NT2/D1 (cell line): Measurements from ENCODE around the gene TSPEAR.
"Not testable (repeated sequence)": the region's sequence is repeated elsewhere in the genome, so short reads cannot be mapped to it uniquely, and the experiment has no call there.

Source experiments
- DNase-seq: peaks from one replicate; pipeline ENCODE4 v3.0.0-alpha.2; 2011; ENCODE audit warnings: low read depth, low spot score
- H3K27me3 ChIP-seq: 2 replicates; pipeline ENCODE4 v1.6.0; 2011; ENCODE audit warnings: mild to moderate bottlenecking; ENCODE audit not compliant: insufficient read length, insufficient read depth
- H3K36me3 ChIP-seq: 2 replicates; pipeline ENCODE4 v1.6.1; 2011; ENCODE audit warnings: mild to moderate bottlenecking, low read length, mixed read lengths; ENCODE audit not compliant: insufficient read depth, insufficient read length
- H3K4me1 ChIP-seq: 2 replicates; pipeline ENCODE4 v1.5.1; 2011; ENCODE audit not compliant: insufficient read depth, insufficient read length
- H3K4me3 ChIP-seq: 2 replicates; pipeline ENCODE4 v1.5.1; 2011; ENCODE audit warnings: low read depth; ENCODE audit not compliant: insufficient read length
- H3K9ac ChIP-seq: 2 replicates; pipeline ENCODE4 v1.6.0; 2011; ENCODE audit warnings: low read depth; ENCODE audit not compliant: insufficient read length
- H3K9me3 ChIP-seq: 2 replicates; pipeline ENCODE4 v1.5.1; 2011; ENCODE audit warnings: mild to moderate bottlenecking, low read length; ENCODE audit not compliant: insufficient read depth
- SUZ12 ChIP-seq: IDR thresholded peaks from 2 replicates; pipeline ENCODE4 v1.6.1; 2011; ENCODE audit not compliant: insufficient read length, insufficient read depth; ENCODE audit errors: extremely low read depth
- YY1 ChIP-seq: IDR thresholded peaks from 2 replicates; pipeline ENCODE4 v1.6.1; 2011; ENCODE audit not compliant: insufficient read length, insufficient read depth
- ZNF274 ChIP-seq: IDR thresholded peaks from 2 replicates; pipeline ENCODE4 v1.6.1; 2011; ENCODE audit warnings: mild to moderate bottlenecking, low read depth, low read length

Gene TSPEAR

DNA sequence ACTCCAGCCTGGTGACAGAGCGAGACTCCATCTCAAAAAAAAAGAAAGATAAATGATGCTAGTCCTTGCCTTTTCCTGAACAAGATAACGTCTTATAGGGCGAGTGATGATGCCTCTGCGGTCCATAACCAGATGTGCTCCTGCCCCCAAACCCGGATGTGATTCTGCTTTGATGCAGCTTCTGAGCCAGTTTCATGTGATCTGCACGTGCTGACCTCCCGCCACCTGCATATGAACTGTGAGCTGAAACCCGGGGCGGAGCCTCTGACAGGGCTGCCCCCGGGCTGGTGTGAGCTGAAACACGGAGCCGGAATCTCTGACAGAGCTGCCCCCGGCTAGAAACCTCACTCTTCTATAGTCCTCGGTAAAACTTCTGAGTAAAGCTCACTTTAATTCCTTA is 58.2 kb downstream of the TSPEAR start:
- H3K9me3 ChIP-seq, result peaks cover 8% of the 10 kb centered on the region; the same call in 1 of the 2 replicates
- H3K4me1 ChIP-seq, result peaks cover 5% of the 10 kb centered on the region
- DNase-seq, result peak; percentile 5
- no peak overlapping the region for H3K9ac ChIP-seq
- H3K27me3 ChIP-seq, result no peaks in the 10 kb centered on the region
- no peak overlapping the region for H3K4me3 ChIP-seq
- TF ChIP-seq ZNF274 (no peak), YY1 (no peak), SUZ12 (no peak)
- H3K36me3 ChIP-seq, result no peaks in the 10 kb centered on the region

DNA sequence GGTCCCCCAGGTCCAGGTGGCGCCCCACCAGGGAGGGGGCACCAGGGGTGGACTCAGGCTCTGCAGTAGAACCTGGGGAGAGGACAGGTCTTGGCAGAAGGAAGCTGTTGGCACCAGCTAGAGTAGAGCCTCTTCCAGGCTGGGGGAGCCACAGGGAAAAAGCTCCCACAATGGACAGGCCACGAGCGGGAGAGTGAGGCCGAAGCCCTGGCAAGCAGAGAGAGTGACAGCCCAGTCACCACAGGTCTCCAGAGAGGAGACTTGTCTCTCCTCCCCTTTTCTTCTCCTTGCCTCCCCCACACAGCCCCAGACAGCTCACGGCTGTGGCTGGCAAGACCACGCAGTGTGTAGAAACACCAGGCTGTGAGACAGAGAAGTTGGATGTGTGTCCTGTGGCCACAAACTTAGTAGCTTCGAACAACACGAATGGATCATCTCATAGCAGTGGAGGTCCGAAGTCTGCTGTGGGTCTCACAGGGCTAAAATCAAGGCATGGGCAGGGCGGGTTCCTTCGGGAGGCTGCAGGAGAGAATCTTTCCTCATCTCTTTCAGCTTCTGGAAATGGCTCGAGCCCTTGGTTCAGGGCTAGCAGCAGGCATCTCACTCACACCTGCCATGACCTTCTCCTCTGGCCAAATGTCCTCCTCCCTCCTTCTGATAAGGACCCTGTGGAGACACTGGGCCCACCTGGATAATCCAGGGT is 60.2 kb downstream of the TSPEAR start:
- no peaks in the 10 kb centered on the region; the same call in 1 of the 2 replicates for H3K9me3 ChIP-seq

DNA sequence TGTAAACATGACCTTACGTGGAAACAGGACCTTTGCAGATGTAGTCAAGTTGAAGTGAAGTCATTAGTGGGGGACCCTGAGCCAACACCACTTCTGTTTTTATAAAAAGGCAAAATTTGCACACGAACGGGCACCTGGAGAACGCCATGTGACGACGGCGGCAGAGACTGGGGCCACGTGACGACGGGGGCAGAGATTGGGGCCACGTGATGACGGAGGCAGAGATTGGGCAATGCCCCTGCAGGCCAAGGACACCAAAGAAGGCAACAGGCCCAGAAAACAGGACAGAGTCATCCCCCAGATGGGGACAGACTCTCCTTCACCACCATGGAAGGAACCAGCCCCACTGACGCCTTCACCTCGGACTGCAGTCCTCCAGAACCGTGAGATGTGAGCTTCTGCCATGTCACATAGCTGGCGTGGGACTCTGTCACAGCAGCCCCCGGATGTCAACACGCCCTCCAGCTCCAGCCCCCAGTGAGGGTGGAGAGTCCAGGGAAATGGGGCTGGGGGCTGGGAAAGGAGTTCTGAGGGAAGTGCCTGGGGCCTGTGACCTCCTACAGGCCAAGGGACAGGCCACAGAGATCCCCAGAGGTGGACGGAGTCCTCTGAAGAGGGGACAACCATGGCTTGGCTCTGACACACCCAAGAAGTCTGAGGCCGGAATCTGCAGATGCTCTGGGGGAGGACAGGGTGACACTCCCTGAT is 61.0 kb downstream of the TSPEAR start:
- H3K27me3 ChIP-seq, result no peaks in the 10 kb centered on the region
- no peak for TF ChIP-seq SUZ12
- TF ChIP-seq YY1, result no peak
- no peak for TF ChIP-seq ZNF274
- no peak for DNase-seq
- no peaks in the 10 kb centered on the region for H3K9me3 ChIP-seq
- H3K4me1 ChIP-seq, result peaks cover 10% of the 10 kb centered on the region
- H3K9ac ChIP-seq, result no peak overlapping the region
- H3K36me3 ChIP-seq, result no peaks in the 10 kb centered on the region
- no peak overlapping the region for H3K4me3 ChIP-seq

More for the DNA sequence above, 60.2 kb downstream of the TSPEAR start:
- TF ChIP-seq YY1 (no peak), ZNF274 (no peak), SUZ12 (no peak)
- H3K4me3 ChIP-seq, result no peak overlapping the region
- no peak for DNase-seq
- peaks cover 10% of the 10 kb centered on the region for H3K4me1 ChIP-seq
- no peak overlapping the region for H3K9ac ChIP-seq
- no peaks in the 10 kb centered on the region for H3K27me3 ChIP-seq
- no peaks in the 10 kb centered on the region for H3K36me3 ChIP-seq

DNA sequence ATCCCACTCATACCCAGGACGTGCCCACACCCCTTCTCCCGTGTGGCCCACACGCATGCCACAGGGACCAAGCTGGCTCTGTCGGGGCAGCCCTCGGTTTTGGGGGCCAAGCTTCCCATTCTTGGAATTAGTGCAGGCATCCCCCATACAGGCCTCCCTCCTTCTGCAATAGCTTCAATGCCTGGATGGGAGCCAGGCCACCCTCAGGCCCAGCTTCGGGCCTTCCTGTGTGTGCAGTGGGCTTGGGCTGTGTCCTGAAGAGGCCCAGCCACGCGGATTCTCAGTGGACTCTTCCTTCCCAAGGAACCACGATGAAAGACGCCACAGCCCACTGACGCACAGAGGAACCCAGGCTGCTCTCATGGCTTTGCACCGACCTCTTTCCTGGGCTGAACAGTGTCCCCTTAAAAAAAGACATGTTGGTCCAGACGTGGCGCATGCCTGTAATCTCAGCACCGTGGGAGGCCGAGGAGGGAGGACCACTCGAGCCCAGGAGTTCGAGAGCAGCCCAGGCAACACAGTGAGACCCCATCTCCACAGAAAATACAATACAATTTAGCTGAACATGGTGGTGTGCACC is 61.8 kb downstream of the TSPEAR start:
- Histone ChIP-seq H3K36me3 (no peaks in the 10 kb centered on the region), H3K9me3 (peaks cover 7% of the 10 kb centered on the region), H3K9ac (no peak overlapping the region), H3K4me3 (no peak overlapping the region), H3K27me3 (no peaks in the 10 kb centered on the region), H3K4me1 (peaks cover 10% of the 10 kb centered on the region)
- TF ChIP-seq YY1 (no peak), ZNF274 (no peak), SUZ12 (no peak)
- no peak for DNase-seq

DNA sequence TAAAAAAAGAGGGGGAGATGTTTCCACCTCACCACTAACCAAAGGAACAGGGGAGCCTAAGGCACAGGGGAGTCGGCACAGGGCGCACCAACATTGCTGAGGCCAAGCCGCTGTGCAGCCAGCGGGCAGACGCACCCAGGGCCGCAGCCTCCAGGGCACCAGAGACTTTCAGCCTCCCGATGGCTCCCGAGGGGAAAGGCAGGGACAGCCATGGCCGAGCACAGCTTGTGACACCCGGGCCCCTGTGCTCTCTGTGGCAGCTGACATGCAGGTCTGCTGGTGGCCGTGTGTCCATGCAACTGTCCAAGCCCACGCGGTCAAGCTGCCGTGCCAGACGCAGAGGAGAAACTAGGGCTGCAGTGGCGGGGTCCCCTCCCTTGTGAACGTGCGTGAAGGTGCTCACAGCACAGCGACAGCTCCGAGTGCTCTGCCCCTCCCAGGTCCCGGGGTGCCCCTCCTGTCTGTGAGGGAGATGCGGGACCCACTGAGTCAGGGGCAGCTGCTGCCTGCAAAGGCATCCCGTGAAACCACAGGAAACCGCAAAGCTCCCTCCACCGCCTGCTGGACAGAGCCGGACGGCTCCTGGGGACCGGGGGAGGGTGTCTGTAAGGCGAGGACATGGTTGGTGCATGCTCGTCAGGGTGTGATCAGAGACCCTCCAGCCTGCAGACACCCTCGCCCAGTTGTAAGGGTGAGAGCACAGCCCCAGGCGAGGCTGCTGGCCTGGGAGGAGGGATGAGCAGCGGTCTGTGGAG is 62.6 kb downstream of the TSPEAR start:
- no peaks in the 10 kb centered on the region for H3K36me3 ChIP-seq
- TF ChIP-seq SUZ12, result no peak
- no peak for TF ChIP-seq YY1
- no peak for TF ChIP-seq ZNF274
- H3K27me3 ChIP-seq, result no peaks in the 10 kb centered on the region
- no peak for DNase-seq
- H3K4me3 ChIP-seq, result no peak overlapping the region
- H3K4me1 ChIP-seq, result peaks cover 10% of the 10 kb centered on the region
- peak overlapping the region; percentile 6 for H3K9ac ChIP-seq
- peaks cover 16% of the 10 kb centered on the region for H3K9me3 ChIP-seq

DNA sequence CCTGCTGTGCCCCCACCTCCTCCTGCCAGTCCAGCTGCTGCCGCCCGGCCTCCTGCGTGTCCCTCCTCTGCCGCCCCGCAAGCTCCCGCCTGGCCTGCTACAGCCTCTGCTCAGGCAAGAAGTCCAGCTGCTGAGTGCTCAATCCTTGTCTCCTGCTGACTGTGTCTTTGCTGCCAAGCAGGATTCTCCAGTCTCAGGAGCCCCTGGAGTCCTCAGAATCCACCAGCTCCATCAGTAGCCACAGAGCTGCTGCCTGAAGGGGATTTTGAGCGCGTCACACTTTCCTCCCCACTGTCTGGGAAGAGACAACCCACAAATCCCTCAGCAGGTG is 64.2 kb downstream of the TSPEAR start:
- Histone ChIP-seq H3K36me3 (no peaks in the 10 kb centered on the region), H3K27me3 (no peaks in the 10 kb centered on the region), H3K4me3 (no peak overlapping the region), H3K4me1 (peaks cover 10% of the 10 kb centered on the region), H3K9ac (no peak overlapping the region), H3K9me3 (peaks cover 17% of the 10 kb centered on the region)
- no peak for TF ChIP-seq SUZ12
- no peak for TF ChIP-seq ZNF274
- TF ChIP-seq YY1, result no peak
- DNase-seq, result no peak

DNA sequence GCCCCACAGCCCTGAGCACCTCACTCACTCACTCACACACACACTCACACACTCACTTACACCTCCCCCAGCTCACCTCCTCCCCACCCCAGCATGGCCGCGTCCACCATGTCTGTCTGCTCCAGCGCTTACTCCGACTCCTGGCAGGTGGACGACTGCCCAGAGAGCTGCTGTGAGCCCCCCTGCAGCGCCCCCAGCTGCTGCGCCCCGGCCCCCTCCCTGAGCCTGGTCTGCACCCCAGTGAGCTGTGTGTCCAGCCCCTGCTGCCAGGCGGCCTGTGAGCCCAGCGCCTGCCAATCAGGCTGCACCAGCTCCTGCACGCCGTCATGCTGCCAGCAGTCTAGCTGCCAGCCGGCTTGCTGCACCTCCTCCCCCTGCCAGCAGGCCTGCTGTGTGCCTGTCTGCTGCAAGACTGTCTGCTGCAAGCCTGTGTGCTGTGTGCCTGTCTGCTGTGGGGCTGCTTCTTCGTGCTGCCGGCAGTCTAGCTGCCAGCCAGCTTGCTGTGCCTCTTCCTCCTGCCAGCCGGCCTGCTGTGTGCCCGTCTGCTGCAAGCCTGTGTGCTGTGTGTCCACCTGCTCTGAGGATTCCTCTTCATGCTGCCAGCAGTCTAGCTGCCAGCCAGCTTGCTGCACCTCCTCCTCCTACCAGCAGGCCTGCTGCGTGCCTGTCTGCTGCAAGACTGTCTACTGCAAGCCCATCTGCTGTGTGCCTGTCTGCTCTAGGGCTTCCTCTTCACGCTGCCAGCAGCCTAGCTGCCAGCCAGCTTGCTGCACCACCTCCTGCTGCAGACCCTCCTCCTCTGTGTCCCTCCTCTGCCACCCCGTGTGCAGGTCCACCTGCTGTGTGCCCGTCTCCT is 64.8 kb downstream of the TSPEAR start, which contains the start of gene KRTAP10-11:
TSS of gene KRTAP10-11 (plus strand) at position 49 of the 856 bp plus-strand sequence. CDS start at position 94, 45 bp downstream.
- not testable (repeated sequence) for H3K36me3 ChIP-seq, H3K9ac ChIP-seq, H3K4me3 ChIP-seq, DNase-seq, H3K27me3 ChIP-seq
- Histone ChIP-seq H3K9me3 (peaks cover 17% of the 10 kb centered on the region), H3K4me1 (peaks cover 10% of the 10 kb centered on the region)
